Measurements from ENCODE around the gene ZNF117. TPM values are rescaled to one million over a fixed set of nuclear protein-coding genes. Genes with fewer than 3 reads are reported as not detected.

The ZNF117 gene
- total RNA-seq, 1 donor from 2014 or later: 3.1 TPM

GRCh38 chr7:65006094-65006992 lies 15.5 kb upstream of the ZNF117 start, which contains the start of gene ERV3-1:
ERV3-1 (minus strand) TSS chr7:65006687; CDS start chr7:64993026, 13,661 bp downstream.
- peaks cover 29% of the 10 kb centered on the region for H3K4me1 Mint-ChIP-seq (ENCODE audit: low read depth)
- H3K27me3 Mint-ChIP-seq (ENCODE audit: insufficient read depth): no peaks in the 10 kb centered on the region
- H3K36me3 Mint-ChIP-seq (ENCODE audit: low read depth): peaks cover 32% of the 10 kb centered on the region
- H3K4me3 Mint-ChIP-seq: peak within 1 kb of the TSS; percentile 97
- peak; percentile 90 for DNase-seq (ENCODE audit: low spot score)
- peak within 1 kb of the TSS; percentile 91 for H3K27ac Mint-ChIP-seq
- intact Hi-C loops (cut with micrococcal nuclease): loop anchor here (1.0 to 10.0 kb wide), 11 partner anchors 32 to 1988 kb away; partner anchors contain the start of genes SBDS, TYW1, ZNF138 and ZNF273
- H3K9me3 Mint-ChIP-seq: peaks cover 27% of the 10 kb centered on the region

DNA sequence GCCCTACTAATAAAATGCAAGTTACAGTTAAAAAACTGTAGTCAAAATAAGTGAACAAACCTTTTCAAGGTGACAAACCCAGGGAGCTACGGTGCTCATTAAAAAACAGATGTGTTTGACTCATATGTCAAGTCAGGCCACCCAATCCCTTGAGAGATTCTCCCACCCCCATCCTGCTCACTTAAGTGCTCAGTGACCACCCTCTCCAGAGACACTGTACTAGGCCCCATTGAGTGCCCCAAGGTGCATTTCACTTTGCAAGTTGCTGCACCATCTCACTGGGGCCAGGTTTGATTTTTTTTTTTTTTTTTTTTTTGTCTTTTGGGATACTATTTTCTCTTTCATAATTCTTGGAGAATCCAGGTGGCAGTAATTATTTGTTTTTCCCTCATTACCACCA lies 13.7 kb upstream of the ZNF117 start:
- no peaks in the 10 kb centered on the region for H3K27me3 Mint-ChIP-seq (ENCODE audit: insufficient read depth)
- DNase-seq (ENCODE audit: low spot score): no peak
- intact Hi-C loops (cut with micrococcal nuclease): loop anchor here (10.0 kb wide), 2 partner anchors 440 to 1990 kb away; partner anchors contain the start of genes SBDS, TYW1 and ZNF680
- H3K9me3 Mint-ChIP-seq: peaks cover 39% of the 10 kb centered on the region
- H3K27ac Mint-ChIP-seq: no peak overlapping the region
- peaks cover 46% of the 10 kb centered on the region for H3K36me3 Mint-ChIP-seq (ENCODE audit: low read depth)
- H3K4me1 Mint-ChIP-seq (ENCODE audit: low read depth): peaks cover 29% of the 10 kb centered on the region
- peak overlapping the region; percentile 97 for H3K4me3 Mint-ChIP-seq

GRCh38 chr7:65002972-65003585 lies 12.2 kb upstream of the ZNF117 start:
- H3K9me3 Mint-ChIP-seq: peaks cover 54% of the 10 kb centered on the region
- H3K36me3 Mint-ChIP-seq (ENCODE audit: low read depth): peaks cover 61% of the 10 kb centered on the region
- intact Hi-C loops (cut with micrococcal nuclease): loop anchor here (10.0 kb wide), 2 partner anchors 438 to 1992 kb away; partner anchors contain the start of genes SBDS, TYW1 and ZNF680
- no peak overlapping the region for H3K4me3 Mint-ChIP-seq
- no peaks in the 10 kb centered on the region for H3K27me3 Mint-ChIP-seq (ENCODE audit: insufficient read depth)
- DNase-seq (ENCODE audit: low spot score): no peak
- H3K4me1 Mint-ChIP-seq (ENCODE audit: low read depth): peaks cover 29% of the 10 kb centered on the region
- H3K27ac Mint-ChIP-seq: no peak overlapping the region

DNA sequence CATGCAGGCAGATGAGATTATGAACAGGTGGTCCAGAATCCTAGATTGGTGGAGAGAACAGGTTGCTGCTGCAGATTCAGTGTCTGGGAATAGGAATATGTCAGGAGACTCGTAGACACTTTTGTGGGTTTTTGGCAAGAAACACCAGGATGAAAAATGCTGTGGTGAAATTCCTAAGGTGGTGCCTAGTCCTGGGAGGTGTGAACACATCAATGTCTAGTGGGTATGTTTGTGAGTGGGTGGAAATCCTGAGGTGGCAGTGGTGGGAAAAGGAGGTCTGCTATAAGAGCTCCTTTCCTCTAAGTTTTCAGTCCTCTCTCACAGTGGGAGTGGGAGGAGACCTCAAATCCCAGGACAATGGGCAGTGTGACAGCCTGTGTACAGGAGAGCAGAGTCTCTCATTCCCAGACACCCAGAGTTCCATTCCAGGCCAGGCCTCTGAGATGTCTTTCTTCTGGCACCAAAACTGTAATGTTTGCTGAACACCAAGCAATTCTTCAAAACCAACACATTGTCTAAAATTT lies 10.5 kb upstream of the ZNF117 start:
- peaks cover 19% of the 10 kb centered on the region for H3K4me1 Mint-ChIP-seq (ENCODE audit: low read depth)
- H3K36me3 Mint-ChIP-seq (ENCODE audit: low read depth): peaks cover 66% of the 10 kb centered on the region
- peaks cover 66% of the 10 kb centered on the region for H3K9me3 Mint-ChIP-seq
- DNase-seq (ENCODE audit: low spot score): no peak
- H3K27ac Mint-ChIP-seq: no peak overlapping the region
- H3K27me3 Mint-ChIP-seq (ENCODE audit: insufficient read depth): no peaks in the 10 kb centered on the region
- intact Hi-C loops (cut with micrococcal nuclease): loop anchor here (10.0 kb wide), 2 partner anchors 437 to 1993 kb away; partner anchors contain the start of genes SBDS, TYW1 and ZNF680
- H3K4me3 Mint-ChIP-seq: no peak overlapping the region

GRCh38 chr7:64999165-65000004 lies 8.5 kb upstream of the ZNF117 start:
- Mint-ChIP-seq H3K4me3 (no peak overlapping the region), H3K4me1 (ENCODE audit: low read depth) (peaks cover 5% of the 10 kb centered on the region), H3K27ac (no peak overlapping the region), H3K27me3 (ENCODE audit: insufficient read depth) (no peaks in the 10 kb centered on the region), H3K36me3 (ENCODE audit: low read depth) (peaks cover 60% of the 10 kb centered on the region), H3K9me3 (peaks cover 75% of the 10 kb centered on the region)
- DNase-seq (ENCODE audit: low spot score): no peak
- intact Hi-C loops (cut with micrococcal nuclease): loop anchor here (10.0 kb wide), 2 partner anchors 435 to 1995 kb away; partner anchors contain the start of genes SBDS, TYW1 and ZNF680

- no peak overlapping the region for H3K4me3 Mint-ChIP-seq
- peaks cover 80% of the 10 kb centered on the region for H3K9me3 Mint-ChIP-seq
- intact Hi-C loops (cut with micrococcal nuclease): no loop called here
Measured at GRCh38 chr7:64998865-64999164, 8.0 kb upstream of the ZNF117 start.

GRCh38 chr7:64997927-64998391 lies 7.1 kb upstream of the ZNF117 start:
- no peak overlapping the region for H3K27ac Mint-ChIP-seq
- H3K4me1 Mint-ChIP-seq (ENCODE audit: low read depth): no peaks in the 10 kb centered on the region
- intact Hi-C loops (cut with micrococcal nuclease): no loop called here
- no peak for DNase-seq (ENCODE audit: low spot score)
- no peak overlapping the region for H3K4me3 Mint-ChIP-seq
- peaks cover 78% of the 10 kb centered on the region for H3K9me3 Mint-ChIP-seq
- H3K36me3 Mint-ChIP-seq (ENCODE audit: low read depth): peaks cover 49% of the 10 kb centered on the region
- H3K27me3 Mint-ChIP-seq (ENCODE audit: insufficient read depth): no peaks in the 10 kb centered on the region

More at GRCh38 chr7:64998865-64999164, 8.0 kb upstream of the ZNF117 start:
- Mint-ChIP-seq H3K36me3 (ENCODE audit: low read depth) (peaks cover 57% of the 10 kb centered on the region), H3K4me1 (ENCODE audit: low read depth) (peaks cover 4% of the 10 kb centered on the region), H3K27ac (no peak overlapping the region), H3K27me3 (ENCODE audit: insufficient read depth) (no peaks in the 10 kb centered on the region)
- no peak for DNase-seq (ENCODE audit: low spot score)

DNA sequence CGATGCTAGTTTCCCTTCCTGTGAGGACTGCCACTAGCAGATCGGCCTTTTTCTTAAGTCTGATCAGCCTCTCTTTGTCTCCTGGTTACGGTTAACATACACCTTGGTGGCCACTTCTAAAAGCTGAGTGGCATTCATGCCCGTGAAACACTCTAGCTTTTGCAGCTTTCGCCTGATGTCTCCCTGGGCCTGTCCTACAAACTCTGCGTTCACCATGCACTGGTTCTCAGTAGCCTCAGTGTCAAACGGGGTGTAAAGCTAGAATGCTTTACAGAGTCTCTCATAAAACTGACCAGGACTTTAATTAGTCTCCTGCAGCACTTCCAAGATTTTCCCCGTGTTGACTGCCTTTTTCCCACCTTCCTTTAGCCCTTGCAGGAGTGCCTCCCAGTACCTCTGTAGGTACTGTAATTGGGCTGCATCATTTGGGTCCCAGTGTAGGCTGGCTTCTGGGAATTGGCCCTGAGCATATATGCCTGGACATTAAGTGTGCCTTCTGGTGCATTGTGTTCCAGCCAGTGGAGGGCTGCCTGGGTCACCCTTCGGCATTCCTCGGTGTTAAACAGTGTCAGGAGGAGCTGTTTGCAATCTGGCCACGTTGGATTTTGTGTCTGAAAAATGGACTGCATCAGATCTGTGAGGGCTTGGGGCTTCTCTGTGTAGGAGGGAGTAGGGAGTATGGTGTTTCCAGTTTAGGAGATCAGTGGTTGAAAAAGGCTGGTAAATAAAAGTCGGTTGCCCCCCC lies 6.5 kb upstream of the ZNF117 start:
- peaks cover 78% of the 10 kb centered on the region for H3K9me3 Mint-ChIP-seq
- no peaks in the 10 kb centered on the region for H3K27me3 Mint-ChIP-seq (ENCODE audit: insufficient read depth)
- H3K4me1 Mint-ChIP-seq (ENCODE audit: low read depth): no peaks in the 10 kb centered on the region
- peaks cover 47% of the 10 kb centered on the region for H3K36me3 Mint-ChIP-seq (ENCODE audit: low read depth)
- no peak overlapping the region for H3K27ac Mint-ChIP-seq
- intact Hi-C loops (cut with micrococcal nuclease): no loop called here
- no peak overlapping the region for H3K4me3 Mint-ChIP-seq
- no peak for DNase-seq (ENCODE audit: low spot score)

GRCh38 chr7:64996305-64996704 lies 5.5 kb upstream of the ZNF117 start:
- Mint-ChIP-seq H3K36me3 (ENCODE audit: low read depth) (peaks cover 40% of the 10 kb centered on the region), H3K9me3 (peaks cover 79% of the 10 kb centered on the region), H3K4me1 (ENCODE audit: low read depth) (no peaks in the 10 kb centered on the region), H3K27ac (no peak overlapping the region), H3K4me3 (no peak overlapping the region), H3K27me3 (ENCODE audit: insufficient read depth) (no peaks in the 10 kb centered on the region)
- DNase-seq (ENCODE audit: low spot score): no peak
- intact Hi-C loops (cut with micrococcal nuclease): no loop called here

DNA sequence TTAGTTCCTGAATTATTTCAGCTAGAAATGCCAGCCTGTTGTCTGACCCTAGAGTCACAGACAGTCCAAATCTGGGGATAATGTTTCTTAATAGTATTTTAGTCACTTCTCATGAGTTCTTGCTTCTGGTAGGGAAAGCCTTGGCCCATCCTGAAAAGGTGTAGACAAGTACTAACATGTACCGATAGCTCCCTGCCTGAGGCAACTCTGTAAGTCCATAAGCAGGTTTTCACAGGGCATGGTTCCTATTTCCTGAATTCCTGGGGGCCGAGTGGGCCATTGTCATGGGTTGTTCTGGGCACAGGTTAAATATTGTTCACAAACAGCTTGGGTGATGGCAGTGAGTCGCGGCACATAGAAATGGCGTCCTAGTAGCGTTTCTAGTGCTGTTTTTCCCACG lies 3.1 kb upstream of the ZNF117 start:
- Mint-ChIP-seq H3K9me3 (peaks cover 75% of the 10 kb centered on the region), H3K4me1 (ENCODE audit: low read depth) (no peaks in the 10 kb centered on the region), H3K36me3 (ENCODE audit: low read depth) (peaks cover 24% of the 10 kb centered on the region), H3K27me3 (ENCODE audit: insufficient read depth) (no peaks in the 10 kb centered on the region), H3K27ac (no peak overlapping the region), H3K4me3 (no peak overlapping the region)
- DNase-seq (ENCODE audit: low spot score): no peak
- intact Hi-C loops (cut with micrococcal nuclease): no loop called here

DNA sequence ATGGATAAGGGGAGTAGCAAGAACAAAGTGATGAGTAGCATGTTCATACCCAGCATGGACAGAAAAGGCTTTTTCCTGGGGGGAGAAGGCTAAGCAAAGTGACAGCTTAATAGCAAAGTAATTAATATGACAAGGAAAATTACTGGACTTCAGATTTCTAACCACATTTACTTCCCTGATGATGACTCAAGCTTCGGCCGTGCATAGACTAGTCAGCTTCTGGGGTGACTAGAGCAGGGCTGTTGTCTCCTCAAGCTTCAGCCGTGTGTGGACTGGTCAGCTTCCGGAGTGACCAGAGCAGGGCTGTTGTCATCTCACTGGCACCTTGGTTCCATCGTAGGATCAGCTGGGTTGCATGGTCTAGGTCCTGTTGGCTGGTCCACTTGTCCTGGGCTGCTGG lies 2.1 kb upstream of the ZNF117 start:
- Mint-ChIP-seq H3K9me3 (peaks cover 75% of the 10 kb centered on the region), H3K36me3 (ENCODE audit: low read depth) (peaks cover 19% of the 10 kb centered on the region), H3K27ac (no peak overlapping the region), H3K4me1 (ENCODE audit: low read depth) (no peaks in the 10 kb centered on the region), H3K4me3 (no peak overlapping the region), H3K27me3 (ENCODE audit: insufficient read depth) (no peaks in the 10 kb centered on the region)
- no peak for DNase-seq (ENCODE audit: low spot score)
- intact Hi-C loops (cut with micrococcal nuclease): no loop called here

DNA sequence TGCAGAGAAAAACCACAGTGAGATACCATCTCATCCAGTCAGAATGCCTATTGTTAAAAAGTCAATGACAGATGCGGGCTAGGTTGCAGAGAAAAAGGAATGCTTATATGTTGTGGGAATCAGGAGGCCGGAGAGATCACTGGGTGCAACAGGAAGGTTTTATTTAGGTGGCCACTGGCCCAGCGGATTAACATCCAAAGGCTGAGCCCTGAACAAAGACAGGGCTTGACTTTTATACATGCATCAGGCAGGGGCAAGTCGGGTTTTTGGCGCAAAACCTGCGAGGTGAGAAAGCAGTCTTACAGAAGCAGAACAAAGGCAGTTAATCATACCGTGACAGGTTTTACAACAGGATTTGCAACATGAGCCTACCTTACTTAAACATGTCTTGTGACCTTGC lies 620 bp downstream of the ZNF117 start:
- H3K9me3 Mint-ChIP-seq: peaks cover 82% of the 10 kb centered on the region
- H3K27ac Mint-ChIP-seq: no peak overlapping the region
- H3K4me3 Mint-ChIP-seq: no peak overlapping the region
- H3K27me3 Mint-ChIP-seq (ENCODE audit: insufficient read depth): no peaks in the 10 kb centered on the region
- intact Hi-C loops (cut with micrococcal nuclease): no loop called here
- peaks cover 21% of the 10 kb centered on the region for H3K36me3 Mint-ChIP-seq (ENCODE audit: low read depth)
- H3K4me1 Mint-ChIP-seq (ENCODE audit: low read depth): no peaks in the 10 kb centered on the region
- no peak for DNase-seq (ENCODE audit: low spot score)
